ENCODE results near the gene RUNX2. TPM values are rescaled to one million over a fixed set of nuclear protein-coding genes. Genes with fewer than 3 reads are reported as not detected.

Gene RUNX2
- total and polyA plus RNA-seq, 2 of the 8 experiments (the other 6 are each of a cell fraction or from before 2014, with no cell fraction given), result 0.26 to 1.2 TPM

DNA sequence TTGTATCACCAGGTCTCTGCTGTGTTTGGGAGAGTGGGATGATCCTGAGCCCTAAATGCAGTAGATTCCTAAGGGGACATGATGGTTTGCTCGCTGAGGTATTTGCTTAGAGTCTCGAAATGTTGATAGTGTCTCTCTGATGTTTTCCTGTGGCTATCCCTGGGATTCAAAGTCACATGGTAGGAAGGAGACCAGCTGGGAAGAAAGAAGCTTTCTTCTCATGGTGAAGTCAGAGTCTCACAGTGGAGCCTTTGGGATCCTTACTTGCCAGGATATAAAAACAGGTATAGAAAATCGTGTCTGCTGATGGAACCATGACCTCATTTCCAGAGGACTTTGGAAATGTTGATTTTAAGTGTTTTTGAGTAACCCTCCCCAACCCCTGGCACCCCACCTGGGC lies 308.9 kb downstream of the RUNX2 start:
- no peak overlapping the region for H3K4me2 ChIP-seq (ENCODE audit: insufficient read depth in 1 of 2, low read depth in 2 of 2, low read length in 2 of 2)
- no peak overlapping the region for H3K23ac ChIP-seq (ENCODE audit: insufficient read length)
- H2AK5ac ChIP-seq (ENCODE audit: low read depth, low read length), result no peak overlapping the region
- no peak overlapping the region for H4K8ac ChIP-seq (ENCODE audit: extremely low read depth, insufficient read depth, low read length)
- H4K5ac ChIP-seq (ENCODE audit: insufficient read length, low read depth, low read length), result no peak overlapping the region
- no peak overlapping the region; the same call in 1 of the 2 replicates for H2AFZ ChIP-seq (ENCODE audit: low read length)
- no peak overlapping the region for H2BK12ac ChIP-seq (ENCODE audit: low read depth, low read length)
- no peaks in the 10 kb centered on the region; a peak in 1 of 7 replicates for H3K27me3 ChIP-seq (replicated peaks in 1 of 4; ENCODE audit: control insufficient read depth in 3 of 4, extremely low read depth in 1 of 4, insufficient read depth in 3 of 4, low read length in 3 of 4)
- no peak overlapping the region for H3K9ac ChIP-seq (replicated peaks in 1 of 4; ENCODE audit: extremely low read depth in 1 of 4, low read depth in 3 of 4, low read length in 3 of 4)
- no peaks in the 10 kb centered on the region for H3K36me3 ChIP-seq (ENCODE audit: control insufficient read depth in 2 of 4, insufficient read depth in 4 of 4, low read length in 3 of 4)
- no peak overlapping the region for H3K27ac ChIP-seq (ENCODE audit: low read depth, low read length)
- no peaks in the 10 kb centered on the region; the same call in 1 of the 2 replicates for H3K23me2 ChIP-seq (ENCODE audit: low read depth, low read length)
- no peak overlapping the region for H3K14ac ChIP-seq (ENCODE audit: insufficient read length)
- no peak overlapping the region for H2BK120ac ChIP-seq (replicated peaks; ENCODE audit: low read depth, low read length)
- H3K56ac ChIP-seq (replicated peaks; ENCODE audit: insufficient read length, low read depth, low read length), result no peak overlapping the region
- CTCF ChIA-PET (ENCODE audit: partially characterized antibody), result interaction anchor here (1.0 kb wide), 1 partner anchor 12 kb away, joined by 3 read pairs; no protein-coding TSS in a partner anchor
- WGBS, 2 experiments (ENCODE audit: extremely low coverage in 1 of 2, insufficient coverage in 1 of 2, insufficient read length in 1 of 2, insufficient replicate concordance in 2 of 2, low coverage in 1 of 2, low lambda C conversion rate in 2 of 2, missing lambda C conversion rate in 1 of 2), result 79% methylated on average over 3 of the region's 3 CpGs; no CpG with 5 or more reads in 1 of the 2 experiments
- TF ChIP-seq JUN (IDR thresholded peaks at IDR 0.05; ENCODE audit: low read depth, low read length) (no peak), EGR1 (IDR thresholded peaks at IDR 0.05; ENCODE audit: borderline replicate concordance, low read depth, low read length) (no peak), EP300 (IDR thresholded peaks at IDR 0.05; ENCODE audit: borderline replicate concordance in 1 of 2, low read depth in 2 of 2, low read length in 2 of 2) (no peak)
- TF ChIP-seq, protein P1, sequence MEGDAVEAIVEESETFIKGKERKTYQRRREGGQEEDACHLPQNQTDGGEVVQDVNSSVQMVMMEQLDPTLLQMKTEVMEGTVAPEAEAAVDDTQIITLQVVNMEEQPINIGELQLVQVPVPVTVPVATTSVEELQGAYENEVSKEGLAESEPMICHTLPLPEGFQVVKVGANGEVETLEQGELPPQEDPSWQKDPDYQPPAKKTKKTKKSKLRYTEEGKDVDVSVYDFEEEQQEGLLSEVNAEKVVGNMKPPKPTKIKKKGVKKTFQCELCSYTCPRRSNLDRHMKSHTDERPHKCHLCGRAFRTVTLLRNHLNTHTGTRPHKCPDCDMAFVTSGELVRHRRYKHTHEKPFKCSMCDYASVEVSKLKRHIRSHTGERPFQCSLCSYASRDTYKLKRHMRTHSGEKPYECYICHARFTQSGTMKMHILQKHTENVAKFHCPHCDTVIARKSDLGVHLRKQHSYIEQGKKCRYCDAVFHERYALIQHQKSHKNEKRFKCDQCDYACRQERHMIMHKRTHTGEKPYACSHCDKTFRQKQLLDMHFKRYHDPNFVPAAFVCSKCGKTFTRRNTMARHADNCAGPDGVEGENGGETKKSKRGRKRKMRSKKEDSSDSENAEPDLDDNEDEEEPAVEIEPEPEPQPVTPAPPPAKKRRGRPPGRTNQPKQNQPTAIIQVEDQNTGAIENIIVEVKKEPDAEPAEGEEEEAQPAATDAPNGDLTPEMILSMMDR (IDR thresholded peaks at IDR 0.05; ENCODE audit: control extremely low read depth in 1 of 3, insufficient read depth in 1 of 3, low read depth in 1 of 3, low read length in 3 of 3), result no peak
- 0 out of 7 replicates have a peak, but pooled peaks cover 0 to 2% (median 0%) of the 10 kb centered on the region in 4 experiments for H3K4me1 ChIP-seq (replicated peaks in 1 of 4; ENCODE audit: control insufficient read depth in 3 of 4, insufficient read depth in 4 of 4, low read length in 3 of 4)
- H3K18ac ChIP-seq (ENCODE audit: extremely low read depth, low read length), result no peak overlapping the region
- DNase-seq (ENCODE audit: low read depth in 1 of 2, low spot score in 2 of 2), result no peak
- no peak overlapping the region for H2BK20ac ChIP-seq (ENCODE audit: low read length)
- H3K79me2 ChIP-seq (ENCODE audit: control insufficient read depth in 1 of 2, insufficient read depth in 2 of 2, low read length in 2 of 2), result no peaks in the 10 kb centered on the region
- H3K79me1 ChIP-seq (ENCODE audit: low read depth, low read length), result no peaks in the 10 kb centered on the region
- POLR2A ChIA-PET (ENCODE audit: partially characterized antibody), result no interaction called here
- no peak for FAIRE-seq
- H3K9me3 ChIP-seq (ENCODE audit: insufficient read depth in 2 of 2, low read depth in 1 of 2, low read length in 1 of 2), result no peaks in the 10 kb centered on the region
- H4K20me1 ChIP-seq (replicated peaks in 1 of 2; ENCODE audit: control insufficient read depth in 1 of 2, insufficient read depth in 2 of 2, low read length in 2 of 2), result no peaks in the 10 kb centered on the region
- H3K4me3 ChIP-seq (ENCODE audit: extremely low read depth in 1 of 4, insufficient read depth in 2 of 4, low read depth in 3 of 4, low read length in 4 of 4), result no peak overlapping the region
- H3K4ac ChIP-seq (replicated peaks; ENCODE audit: insufficient read length, low read depth, low read length), result no peak overlapping the region
- no peak overlapping the region for H4K91ac ChIP-seq (replicated peaks; ENCODE audit: insufficient read length, low read length)
- no peak overlapping the region for H2BK15ac ChIP-seq (ENCODE audit: low read length)
- H2BK5ac ChIP-seq (ENCODE audit: low read depth, low read length), result no peak overlapping the region

Data from H1 (cell line).